GM12878 (cell line): Measurements from ENCODE around the gene ANKRD30BL.
"Not testable (repeated sequence)": the region's sequence is repeated elsewhere in the genome, so short reads cannot be mapped to it uniquely, and the experiment has no call there.

Source experiments
- CBX5 ChIP-seq: sonication (generic); IDR thresholded peaks from 2 replicates; pipeline ENCODE4 v1.6.1; 2016; ENCODE audit warnings: low read depth, moderate library complexity, mild to moderate bottlenecking, inconsistent platforms
- CTCF ChIP-seq, 3 experiments: IDR thresholded peaks in 2 of 3; conservative IDR thresholded peaks in 1 of 3; 2 replicates each; pipeline ENCODE4 v1.5.1; 2011; ENCODE audit warnings: low read depth in 3 of 3, low read length in 3 of 3, mild to moderate bottlenecking in 3 of 3, control low read depth in 2 of 3, moderate library complexity in 2 of 3, inconsistent platforms in 1 of 3, mixed read lengths in 1 of 3; ENCODE audit not compliant: control insufficient read depth in 2 of 3, insufficient read depth in 1 of 3; ENCODE audit errors: extremely low read depth in 1 of 3
- ETV6 ChIP-seq, 2 experiments: fragments of 450-650 bp in 1 of 2; IDR thresholded peaks in 1 of 2; conservative IDR thresholded peaks in 1 of 2; 2 replicates each; pipeline ENCODE4 v1.6.1; 2014; ENCODE audit warnings: antibody characterized with exemption in 1 of 2, borderline replicate concordance in 1 of 2, low read depth in 1 of 2, mild to moderate bottlenecking in 1 of 2, moderate library complexity in 1 of 2
- MAX ChIP-seq: IDR thresholded peaks from 2 replicates; pipeline ENCODE4 v1.6.1; 2012; ENCODE audit warnings: low read depth, low read length, improper control_type of control experiment
- MYC ChIP-seq: IDR thresholded peaks from 2 replicates; pipeline ENCODE4 v1.6.1; 2011; ENCODE audit warnings: mild to moderate bottlenecking, low read length, moderate library complexity, inconsistent platforms; ENCODE audit not compliant: insufficient read depth, insufficient replicate concordance, insufficient read length, severe bottlenecking
- POLR2A ChIP-seq: IDR thresholded peaks from 2 replicates; pipeline ENCODE4 v1.6.1; 2011; ENCODE audit warnings: low read depth, mild to moderate bottlenecking, low read length
- POLR2AphosphoS5 ChIP-seq: IDR thresholded peaks from 2 replicates; pipeline ENCODE4 v1.6.1; 2011; ENCODE audit warnings: mild to moderate bottlenecking, low read length, inconsistent platforms
- SPI1 ChIP-seq: IDR thresholded peaks from 2 replicates; pipeline ENCODE4 v1.6.1; 2011; ENCODE audit warnings: low read depth, mild to moderate bottlenecking, low read length, moderate library complexity, borderline replicate concordance; ENCODE audit not compliant: insufficient read depth
- TARDBP ChIP-seq: IDR thresholded peaks from 2 replicates; pipeline ENCODE4 v1.6.1; 2016; ENCODE audit warnings: borderline replicate concordance
- ZBED1 ChIP-seq: IDR thresholded peaks from 2 replicates; pipeline ENCODE4 v1.6.1; 2016; ENCODE audit warnings: borderline replicate concordance

DNA sequence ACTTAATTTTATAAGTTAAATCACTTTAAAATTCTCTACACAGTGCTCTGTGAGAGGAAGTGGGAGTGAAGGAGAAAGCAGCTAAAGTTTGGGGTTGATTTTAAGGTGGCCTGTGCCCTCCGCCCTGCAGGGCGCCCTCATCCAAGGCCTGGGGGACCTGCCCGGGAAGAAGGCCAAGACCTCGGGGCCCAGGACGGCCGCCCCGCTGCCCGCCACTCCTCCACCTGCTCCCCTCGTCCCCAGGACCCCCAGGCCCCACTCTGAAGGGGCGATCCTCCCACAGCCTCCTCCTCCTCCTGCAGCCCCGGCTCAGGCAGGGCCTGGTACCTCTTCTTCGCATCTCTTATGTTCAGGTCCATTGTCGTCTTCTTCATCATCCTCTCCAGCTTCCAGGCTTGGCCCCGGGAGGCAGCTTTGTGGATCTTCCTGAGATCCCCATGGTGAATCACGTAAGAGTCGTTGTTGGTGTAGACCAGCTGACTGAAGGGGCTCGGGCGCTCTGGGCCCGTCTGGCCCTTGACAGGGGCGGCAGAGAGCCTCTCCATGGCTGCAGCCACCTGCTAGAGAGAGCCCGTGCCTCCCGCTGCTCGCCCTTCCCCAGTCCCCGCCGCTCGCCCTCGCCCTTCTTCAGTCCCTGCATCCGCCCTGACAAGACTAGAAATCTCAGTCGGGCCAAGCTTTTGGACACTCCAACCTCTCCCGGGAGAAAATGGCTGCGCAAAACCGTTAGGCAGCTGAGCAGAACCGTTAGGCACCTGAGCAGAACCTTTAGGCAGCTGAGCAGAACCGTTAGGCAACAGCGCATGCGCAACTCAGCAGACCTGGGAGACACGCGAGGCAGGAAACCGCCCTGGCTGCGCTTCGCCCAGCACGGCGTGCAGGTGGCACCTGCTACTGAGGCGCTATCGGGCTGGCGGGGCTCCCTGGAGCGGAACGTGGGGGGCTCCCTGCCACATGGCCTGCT, at the start of gene ANKRD30BL:
- TF ChIP-seq TARDBP; CTCF (IDR thresholded peaks at IDR 0.05 in 2 of 3, conservative IDR thresholded peaks at IDR 0.05 in 1 of 3; ENCODE audit: control insufficient read depth in 2 of 3, extremely low read depth in 1 of 3, insufficient read depth in 1 of 3, low read depth in 3 of 3, low read length in 3 of 3); POLR2AphosphoS5; POLR2A; MAX; SPI1; MYC; ZBED1; ETV6 (conservative IDR thresholded peaks at IDR 0.05 in 1 of 2, IDR thresholded peaks at IDR 0.05 in 1 of 2; ENCODE audit: borderline replicate concordance in 1 of 2, low read depth in 1 of 2); CBX5: not testable (repeated sequence)
